COR-L47 (cell line): Measurements from ENCODE around the gene DARS2.
"Not testable (repeated sequence)": the region's sequence is repeated elsewhere in the genome, so short reads cannot be mapped to it uniquely, and the experiment has no call there.

ENCODE experiments used
- DNase-seq: peaks from one replicate; lab custom pipeline; 2025; lab: John Stamatoyannopoulos, UW

The DARS2 gene

DNA sequence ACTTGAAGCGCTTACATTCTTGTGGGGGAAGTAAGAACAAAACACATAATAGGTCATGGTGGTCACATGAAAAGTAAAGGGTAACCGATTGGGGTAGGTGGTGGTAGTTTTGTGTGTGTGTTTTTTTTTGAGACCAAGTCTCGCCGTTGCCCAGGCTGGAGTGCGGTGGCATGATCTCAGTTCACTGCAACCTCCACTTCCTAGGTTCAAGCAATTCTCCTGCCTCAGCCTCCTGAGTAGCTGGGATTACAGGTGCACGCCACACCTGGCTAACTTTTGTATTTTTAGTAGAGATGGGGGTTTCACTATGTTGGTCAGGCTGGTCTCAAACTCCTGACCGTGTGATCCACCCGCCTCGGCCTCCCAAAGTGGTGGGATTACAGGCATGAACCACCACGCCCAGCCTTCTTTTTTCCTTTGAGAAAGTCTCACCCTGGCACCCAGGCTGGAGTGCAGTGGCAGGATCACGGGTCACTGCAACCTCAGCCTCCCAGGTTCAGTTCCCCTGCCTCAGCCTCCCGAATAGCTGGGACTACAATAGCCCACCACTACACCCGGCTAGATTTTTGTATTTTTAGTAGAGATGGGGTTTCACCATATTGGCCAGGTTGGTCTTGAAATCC, 37.8 kb downstream of the DARS2 start:
- DNase-seq = not testable (repeated sequence)

DNA sequence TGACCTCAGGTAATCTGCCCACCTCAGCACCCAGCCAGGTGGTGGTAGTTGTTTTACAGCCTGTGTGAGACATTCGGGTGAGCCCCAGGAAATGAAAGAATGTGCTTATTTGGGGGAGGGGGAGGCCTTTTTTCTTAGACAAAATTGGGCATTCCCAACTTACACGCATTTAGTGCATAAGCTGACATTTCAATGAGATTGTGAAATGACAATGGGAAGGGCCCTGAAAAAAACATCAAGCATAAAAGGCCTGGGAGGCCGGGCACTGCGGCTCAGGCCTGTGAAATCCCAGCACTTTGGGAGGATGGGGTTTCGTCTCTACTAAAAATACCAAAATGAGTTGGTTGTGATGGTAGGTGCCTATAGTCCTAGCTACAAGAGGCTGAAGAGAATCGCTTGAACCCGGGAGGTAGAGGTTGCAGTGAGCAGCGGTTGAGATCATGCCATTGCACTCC, 38.3 kb downstream of the DARS2 start:
- no peak for DNase-seq

DNA sequence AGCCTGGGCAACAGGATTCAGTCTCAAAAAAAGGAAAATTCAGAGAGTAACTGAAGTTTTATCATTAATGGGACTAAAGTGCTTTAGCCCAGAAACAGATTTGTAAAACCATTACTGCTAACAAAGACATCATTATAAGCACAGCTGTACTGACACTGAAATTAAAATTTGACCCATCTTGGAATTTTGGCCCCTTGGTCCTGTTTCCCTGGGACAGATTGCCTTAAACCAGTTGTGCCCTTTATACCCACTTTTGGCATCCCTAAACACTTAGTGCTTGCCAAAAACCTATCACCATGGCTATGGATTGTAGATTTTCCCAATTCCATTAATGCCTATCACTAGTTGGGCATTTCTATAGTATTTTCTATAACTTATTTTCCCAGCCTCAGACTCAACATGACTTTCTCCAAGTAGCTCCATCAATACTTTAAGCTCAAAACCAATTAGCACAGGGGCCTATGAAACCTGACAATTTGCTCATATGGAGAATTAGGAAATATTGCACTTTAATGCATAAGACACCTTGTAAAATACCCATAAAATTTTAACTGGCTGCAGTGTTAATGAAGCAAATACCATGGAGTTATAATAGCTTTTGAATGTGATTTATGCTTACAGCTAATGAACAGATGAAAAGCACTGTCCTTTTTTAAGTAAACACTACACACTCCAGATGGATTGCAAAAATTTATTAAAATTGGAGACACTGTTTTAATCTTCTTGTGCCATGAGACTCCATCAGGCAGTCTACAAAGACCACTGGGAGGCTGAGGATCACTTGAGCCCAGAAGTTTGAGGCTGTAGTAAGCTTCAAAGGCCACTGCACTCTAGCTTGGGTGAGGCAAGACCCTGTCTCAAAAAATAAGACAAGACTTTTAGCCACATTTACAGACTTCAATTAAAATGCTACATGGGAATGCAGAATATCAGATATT, 39.0 kb downstream of the DARS2 start:
- DNase-seq = no peak

DNA sequence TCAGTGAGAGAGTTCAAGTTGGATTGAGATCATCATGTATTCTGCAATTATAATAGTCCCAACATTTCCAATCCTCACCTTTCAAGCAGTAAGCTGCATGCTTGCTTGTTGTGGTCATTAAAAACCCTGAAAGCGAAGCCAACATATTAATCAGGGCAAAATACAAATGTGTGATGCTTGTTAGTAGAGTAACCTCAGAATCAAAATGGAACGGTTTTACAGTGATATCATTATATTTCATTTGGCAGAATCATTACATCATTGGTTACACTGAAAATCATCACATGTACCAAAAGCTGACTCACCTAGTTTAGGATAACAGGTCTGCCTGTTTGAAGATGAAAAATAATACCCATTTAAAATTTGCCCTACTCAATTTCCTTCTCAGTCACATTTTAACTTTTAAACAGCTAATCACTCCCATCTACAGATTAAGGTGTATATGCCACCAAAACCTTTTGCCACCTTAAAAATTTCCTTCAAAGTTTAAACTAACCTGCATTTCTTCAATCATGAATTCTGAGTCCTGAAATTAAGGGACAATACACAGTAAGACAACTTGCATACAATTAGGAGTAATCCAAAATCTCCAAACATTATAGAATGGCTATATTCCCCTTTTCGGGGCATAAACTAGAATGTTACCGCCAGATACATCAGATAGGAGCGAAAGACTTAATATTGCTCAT, 39.9 kb downstream of the DARS2 start:
- DNase-seq = no peak

DNA sequence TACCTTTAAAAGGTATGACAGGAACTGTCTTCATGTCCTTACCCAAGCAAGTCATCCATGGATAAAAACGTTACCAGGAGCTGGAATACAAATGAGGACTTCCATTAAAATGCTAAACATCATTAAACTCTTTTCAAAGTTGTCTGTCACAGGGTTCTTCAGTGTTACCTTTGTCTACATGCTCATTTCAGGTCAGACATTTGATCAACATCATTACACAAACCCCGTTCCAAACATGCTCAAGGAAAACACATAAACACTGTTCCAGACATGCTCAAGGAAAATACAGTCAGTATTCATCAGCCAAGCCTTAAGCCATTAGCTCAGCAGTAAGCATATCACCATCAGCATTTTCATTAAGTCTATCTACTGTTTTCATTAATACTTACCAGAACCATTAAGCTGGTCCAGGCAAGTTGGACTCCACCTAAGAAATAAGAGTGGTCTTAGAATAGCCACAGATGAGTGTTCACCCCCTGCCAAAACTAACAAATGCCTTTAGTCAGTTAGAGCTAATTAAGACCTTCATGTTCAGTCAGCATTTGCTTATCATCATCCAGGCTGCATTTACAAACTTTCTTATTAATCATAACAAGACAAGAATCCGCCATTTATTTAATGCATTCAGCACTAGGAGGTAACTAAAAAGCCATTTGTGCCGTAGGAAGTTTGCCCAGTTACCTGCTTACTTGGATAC, 41.1 kb downstream of the DARS2 start:
- no peak for DNase-seq

DNA sequence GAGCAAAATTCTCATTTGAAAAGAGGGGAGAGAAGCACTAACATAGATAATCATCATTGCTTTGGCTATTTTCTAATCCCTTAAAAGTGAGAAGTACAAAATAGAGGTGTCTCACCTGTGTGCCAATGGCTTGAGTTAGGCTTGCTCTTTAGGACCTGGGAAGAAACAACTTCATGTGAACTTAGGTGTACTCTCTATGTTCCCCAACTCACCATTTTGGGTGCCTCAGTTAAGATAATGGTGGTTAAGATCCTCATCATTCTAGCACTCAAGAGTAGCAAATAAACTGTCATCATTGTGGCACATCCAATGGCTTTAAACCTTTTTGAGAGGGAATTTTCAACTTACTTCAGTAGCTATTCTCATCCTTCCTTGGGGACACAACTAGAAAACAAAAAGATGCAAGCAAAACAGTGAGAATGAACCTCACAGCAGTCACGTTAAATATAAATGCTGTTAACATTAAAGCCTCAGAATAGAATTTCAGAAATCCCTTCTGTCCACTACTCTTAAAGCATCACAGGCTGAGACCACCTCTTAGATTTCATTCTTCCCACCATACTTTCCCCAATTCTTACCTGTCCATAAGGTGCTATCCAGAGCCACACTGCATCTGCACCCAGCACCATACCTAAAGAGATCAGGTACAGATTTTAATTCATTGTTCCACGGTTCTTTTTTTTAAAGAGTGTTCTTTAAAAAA, 42.1 kb downstream of the DARS2 start:
- DNase-seq = no peak

DNA sequence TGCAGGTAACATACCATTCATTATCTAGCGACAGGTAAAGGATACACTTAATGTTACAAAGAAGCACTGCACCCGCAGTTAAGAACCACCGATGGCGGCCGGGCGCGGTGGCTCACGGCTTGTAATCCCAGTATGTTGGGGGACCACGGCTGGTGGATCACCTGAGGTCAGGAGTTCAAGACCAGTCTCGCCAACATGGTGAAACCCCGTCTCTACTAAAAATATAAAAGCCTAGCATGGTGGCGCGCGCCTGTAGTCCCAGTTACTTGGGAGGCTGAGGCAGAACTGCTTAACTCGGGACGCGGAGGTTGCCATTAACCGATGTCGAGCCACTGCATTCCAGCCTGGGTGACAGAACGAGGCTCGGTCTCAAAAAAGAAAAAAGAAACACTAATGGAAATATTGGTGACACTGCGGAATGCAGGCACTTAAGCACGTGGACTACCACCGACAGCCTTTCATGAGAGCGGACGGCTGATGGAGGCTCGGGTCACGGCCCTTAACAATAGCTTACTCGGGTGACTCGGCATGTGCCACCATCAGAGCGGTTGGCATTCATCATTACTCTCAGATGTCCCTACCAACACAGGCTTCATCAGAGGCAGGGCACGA, 42.8 kb downstream of the DARS2 start:
- DNase-seq = peak; percentile 55

DNA sequence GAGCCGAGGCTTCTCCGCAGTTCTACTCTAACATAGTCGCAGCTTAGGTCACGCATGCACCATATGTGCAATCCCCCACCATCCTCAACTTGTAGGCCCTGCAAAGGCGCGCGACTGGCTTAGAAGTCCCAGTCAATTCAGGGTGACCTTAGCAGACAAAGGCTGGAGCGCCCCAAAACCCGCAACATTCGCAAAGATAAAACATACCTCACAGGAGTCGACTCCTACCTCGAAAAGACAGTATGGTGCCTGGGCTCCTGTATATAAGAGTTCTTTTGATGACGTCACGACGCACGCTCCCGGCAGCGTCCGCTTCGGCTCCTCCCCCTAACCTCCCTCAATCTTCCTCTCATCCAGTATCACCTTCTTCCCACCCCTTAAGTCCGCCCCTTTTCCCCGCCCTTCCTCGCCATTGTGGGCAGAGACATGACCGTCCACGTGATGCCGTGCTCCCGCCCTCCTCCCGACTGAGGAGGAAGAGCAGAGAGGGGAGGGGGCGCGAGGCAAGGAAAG, 43.3 kb downstream of the DARS2 start, which contains the start of gene GAS5:
GAS5 (minus strand) TSS at position 237 of the 513 bp plus-strand sequence.
- peak; percentile 98 for DNase-seq

DNA sequence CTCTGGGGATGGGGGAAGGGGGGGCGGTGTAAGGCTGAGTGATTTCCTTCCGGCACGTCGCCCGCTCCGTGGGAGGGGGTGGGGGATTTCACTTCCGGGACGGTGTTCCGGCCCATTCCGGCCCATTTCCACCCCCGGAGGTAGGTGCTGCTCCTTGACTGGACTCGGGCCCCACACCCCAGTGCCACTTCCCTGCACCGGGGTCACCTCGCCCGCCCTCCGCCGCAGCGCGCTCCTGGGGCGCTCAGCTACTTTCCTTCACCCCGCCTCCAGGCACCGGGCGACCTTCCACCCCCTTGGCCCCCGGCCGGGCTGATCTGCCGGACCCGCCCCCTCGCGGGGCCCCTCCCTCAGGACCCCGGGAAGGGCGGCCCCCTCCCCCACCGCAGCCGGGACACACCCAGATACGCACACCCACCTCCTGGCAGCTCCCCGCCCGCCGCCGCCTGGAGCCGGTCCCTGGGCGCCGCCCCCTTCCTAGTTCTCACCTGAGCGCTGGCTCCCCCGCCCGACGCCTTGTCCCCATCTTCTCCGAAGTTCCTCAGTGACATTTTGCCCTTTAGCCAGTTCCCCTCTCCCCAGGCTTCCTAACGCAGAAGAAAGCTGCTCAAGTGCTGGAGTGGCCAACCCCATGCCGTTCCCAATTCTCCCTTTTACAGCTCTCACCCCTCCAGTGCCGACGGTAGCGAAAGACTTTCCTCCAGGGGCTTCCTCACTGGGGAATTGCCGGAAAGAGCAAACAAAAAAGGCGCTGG, 44.0 kb downstream of the DARS2 start, which contains the start of gene ZBTB37:
ZBTB37 (plus strand) TSS at position 115 of the 755 bp plus-strand sequence. CDS start 1,846 bp downstream, outside the sequence.
- DNase-seq = peak; percentile 83

DNA sequence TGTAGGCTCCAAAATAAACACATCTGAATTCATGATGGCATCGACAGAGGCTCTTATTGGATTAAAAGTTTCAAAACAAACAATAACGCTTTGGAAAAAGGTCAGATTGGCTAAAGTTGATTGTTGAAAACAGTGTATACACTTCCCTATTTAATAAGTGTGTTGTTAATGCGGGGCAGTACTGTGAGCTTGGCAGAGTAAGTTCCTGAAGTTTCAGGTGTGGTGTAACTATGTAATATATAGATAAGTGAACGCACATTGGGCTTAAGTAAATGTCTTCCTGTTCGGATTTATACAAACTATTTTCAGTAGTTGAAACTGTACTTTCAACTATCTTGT, 44.5 kb downstream of the DARS2 start:
- no peak for DNase-seq

DNA sequence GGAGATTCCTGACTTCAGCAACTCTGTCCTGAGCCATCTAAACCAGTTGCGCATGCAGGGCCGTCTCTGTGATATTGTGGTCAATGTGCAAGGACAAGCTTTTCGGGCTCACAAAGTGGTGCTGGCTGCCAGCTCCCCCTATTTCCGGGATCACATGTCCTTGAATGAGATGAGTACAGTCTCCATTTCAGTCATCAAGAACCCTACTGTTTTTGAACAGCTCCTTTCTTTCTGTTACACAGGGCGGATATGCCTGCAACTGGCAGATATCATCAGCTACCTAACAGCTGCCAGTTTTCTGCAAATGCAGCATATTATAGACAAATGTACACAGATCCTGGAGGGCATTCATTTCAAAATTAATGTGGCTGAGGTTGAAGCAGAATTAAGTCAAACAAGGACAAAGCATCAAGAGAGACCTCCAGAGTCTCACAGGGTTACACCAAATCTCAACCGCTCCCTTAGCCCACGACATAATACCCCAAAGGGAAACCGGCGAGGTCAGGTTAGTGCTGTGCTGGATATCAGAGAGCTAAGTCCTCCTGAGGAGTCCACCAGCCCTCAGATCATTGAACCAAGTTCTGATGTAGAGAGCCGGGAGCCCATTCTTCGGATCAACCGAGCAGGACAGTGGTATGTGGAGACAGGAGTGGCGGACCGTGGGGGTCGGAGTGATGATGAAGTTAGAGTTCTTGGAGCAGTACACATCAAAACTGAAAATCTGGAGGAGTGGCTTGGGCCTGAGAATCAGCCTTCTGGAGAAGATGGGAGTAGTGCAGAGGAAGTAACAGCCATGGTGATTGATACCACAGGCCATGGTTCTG, 46.0 kb downstream of the DARS2 start:
- no peak for DNase-seq

DNA sequence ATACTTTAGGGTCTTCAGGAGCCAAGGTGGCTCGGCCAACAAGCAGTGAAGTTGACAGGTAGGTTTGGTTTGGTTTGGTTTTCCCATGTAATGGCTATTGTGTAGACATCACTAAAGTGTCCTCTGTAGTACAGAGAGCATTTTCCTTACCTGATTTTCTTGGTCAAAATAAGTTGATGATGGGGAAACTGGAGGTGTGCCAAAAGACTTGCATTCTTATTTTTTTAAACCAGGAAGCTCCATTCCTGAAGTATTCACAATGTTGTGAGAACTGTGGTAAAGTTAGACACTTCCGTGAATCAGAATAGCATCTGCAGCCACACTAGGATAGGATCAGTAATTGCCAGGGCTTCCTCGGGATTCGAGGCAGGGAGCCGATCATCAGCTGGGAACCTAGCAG, 46.6 kb downstream of the DARS2 start:
- no peak for DNase-seq

DNA sequence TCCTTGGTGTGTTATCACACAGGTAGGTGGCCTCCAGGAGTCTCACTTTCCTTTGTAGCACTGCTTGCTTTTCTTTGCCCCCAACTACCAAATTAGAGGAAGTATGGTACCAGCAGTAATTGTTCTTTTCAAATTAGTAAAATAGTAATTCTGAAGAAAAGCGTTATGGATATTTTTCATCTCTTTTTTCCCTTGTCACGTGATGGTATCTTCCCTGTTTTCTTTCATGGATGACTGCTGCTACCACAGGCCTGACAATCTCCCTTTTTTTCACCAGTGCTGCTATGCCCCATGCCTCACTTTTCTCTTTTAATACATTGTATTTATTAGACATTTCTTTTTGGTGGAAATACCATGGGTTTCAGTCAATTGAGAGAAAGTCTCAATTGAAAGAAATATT, 47.0 kb downstream of the DARS2 start:
- no peak for DNase-seq

DNA sequence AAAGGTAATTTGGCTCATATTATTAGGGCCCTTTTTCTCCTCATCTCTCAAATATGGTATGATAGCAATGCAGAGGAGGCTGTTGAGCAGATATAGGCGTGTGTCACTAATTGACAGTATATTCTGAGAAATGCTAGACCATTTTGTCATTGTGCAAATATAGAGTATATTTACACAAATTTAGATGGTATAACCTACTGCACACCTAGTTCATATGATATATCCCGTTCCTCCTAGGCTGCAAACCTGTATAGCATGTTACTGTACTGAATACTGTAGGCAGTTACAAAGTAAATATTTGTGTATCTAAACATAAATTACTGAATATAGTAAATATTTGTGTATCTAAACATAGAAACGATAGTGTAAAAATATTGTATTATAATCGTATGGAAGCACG, 52.3 kb downstream of the DARS2 start:
- DNase-seq = no peak

DNA sequence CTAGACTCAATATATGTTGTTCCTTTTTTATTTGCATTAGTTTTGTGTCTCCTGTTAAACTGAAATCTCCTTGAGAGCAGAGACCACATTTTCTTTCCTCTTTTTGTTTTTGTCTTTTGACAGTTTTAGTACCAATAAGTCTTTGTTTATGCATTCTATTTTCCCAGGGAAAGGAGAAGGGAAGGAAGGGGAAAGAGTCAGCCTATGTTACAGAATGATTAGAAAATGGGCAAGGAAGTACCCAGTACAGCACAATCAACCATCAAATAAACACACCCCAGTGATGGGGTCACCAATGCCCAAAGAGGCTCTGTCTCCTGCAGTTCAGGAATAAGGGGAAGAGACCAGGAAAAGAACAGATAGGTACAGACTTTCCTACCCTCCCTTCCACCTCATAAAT, 53.8 kb downstream of the DARS2 start:
- DNase-seq = no peak

DNA sequence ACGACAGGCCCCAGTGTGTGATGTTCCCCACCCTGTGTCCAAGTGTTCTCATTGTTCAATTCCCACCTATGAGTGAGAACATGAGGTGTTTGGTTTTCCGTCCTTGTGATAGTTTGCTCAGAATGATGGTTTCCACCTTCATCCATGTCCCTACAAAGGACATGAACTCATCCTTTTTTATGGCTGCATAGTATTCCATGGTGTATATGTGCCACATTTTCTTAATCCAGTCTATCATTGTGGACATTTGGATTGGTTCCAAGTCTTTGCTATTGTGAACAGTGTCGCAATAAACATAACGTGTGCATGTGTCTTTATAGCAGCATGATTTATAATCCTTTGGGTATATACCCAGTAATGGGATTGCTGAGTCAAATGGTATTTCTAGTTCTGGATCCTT, 56.6 kb downstream of the DARS2 start:
- DNase-seq = not testable (repeated sequence)

DNA sequence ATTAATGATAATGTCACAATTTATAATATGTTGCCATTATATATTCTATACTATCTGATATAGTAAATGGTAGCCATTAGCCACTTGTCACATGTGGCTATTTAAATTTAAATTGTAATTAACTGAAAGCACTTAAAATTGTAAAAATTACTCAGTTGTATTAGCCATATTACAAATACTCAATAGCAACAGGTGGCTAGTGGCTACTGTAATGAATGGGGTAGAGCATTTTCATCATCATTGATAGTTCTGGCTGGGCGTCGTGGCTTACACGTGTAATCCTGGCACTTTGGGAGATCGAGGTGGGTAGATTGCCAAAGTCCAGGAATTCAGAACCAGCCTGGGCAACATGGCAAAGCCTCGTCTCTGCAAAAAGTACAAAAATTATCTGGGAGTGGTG, 60.2 kb downstream of the DARS2 start:
- no peak for DNase-seq

DNA sequence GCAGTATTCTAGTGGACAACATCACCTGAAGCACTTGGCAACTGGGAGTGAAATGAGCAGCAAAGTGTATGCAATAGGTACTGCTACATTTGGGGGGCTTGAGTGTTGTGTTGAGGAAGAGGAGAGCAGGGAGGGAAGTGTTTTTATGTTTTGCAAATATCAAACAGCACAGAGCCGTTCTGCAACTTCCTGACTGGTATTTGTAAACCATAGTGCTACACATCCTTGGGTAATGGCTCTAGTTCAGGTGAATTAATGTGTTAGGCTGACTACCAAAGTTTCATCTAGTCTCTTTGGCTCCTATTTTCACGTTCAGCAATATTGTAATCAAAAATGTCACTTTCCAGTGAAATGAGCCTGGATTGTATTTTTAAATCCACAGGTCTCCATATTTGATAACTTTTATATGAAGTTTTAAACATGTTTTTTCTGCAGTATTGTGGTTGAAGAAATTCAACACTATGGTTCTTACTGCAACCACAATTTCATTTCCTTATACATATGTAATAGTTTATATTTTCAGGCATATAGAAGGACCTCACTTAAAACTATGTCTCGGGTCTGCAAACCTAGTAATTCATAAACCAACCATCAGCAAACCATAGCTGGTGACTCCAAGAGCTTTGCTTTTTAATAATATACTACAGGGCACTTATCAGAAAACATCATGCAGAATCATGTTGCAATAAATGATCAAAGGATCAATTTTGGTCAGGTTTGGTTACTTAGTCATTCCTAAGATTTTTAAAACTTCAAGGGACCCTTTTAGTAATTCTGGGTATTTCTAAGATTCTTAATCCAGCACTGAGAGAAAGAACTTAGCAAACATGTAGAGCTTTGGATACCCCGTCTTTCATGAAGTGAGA, 62.5 kb downstream of the DARS2 start:
- DNase-seq = no peak
